NCI-H510A (cell line): Measurements from ENCODE around the gene PCED1A.

ENCODE experiments used
- DNase-seq: peaks from one replicate; lab custom pipeline; 2025; lab: John Stamatoyannopoulos, UW

Gene PCED1A

DNA sequence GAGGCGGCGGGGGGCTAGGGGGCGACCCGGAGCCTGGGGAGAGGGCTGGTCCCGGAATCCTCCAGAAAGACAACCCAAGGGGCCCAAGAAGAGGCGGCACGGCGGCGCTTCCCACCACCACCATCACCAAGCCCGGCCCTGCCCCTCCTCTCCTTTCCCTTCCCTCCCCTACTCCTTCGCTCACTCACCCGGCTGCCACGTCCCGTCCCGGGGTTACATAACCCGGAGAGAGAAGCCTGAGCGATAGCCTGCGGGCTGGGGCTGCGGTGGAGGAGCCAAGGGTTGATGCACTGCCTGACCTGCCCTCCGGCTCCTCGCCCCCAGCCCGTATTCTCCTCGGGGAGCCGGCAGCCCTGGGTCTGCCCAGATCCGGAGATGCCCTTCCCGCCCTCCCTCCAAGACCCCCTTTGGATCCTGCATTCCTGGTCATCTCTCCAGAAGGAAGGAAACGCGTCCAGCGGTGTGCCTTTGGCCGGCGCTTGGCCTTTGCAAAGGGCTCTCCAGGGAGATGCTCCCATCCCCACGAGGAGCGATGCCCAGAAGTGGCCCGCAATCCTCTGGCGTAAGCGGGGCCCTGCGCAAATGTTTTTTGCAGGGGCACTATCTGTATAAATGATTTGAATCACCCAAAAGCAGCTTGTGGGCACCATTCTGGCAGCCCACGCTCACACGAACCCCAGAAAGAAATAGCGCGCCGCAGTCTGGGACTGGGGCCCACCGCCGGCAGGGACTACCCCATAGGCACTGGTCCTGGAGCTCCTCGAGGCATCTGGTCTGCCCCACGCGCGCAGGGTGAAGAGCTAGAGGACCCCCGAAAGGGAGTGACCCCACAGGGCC, 35.4 kb downstream of the PCED1A start:
- DNase-seq: no peak

DNA sequence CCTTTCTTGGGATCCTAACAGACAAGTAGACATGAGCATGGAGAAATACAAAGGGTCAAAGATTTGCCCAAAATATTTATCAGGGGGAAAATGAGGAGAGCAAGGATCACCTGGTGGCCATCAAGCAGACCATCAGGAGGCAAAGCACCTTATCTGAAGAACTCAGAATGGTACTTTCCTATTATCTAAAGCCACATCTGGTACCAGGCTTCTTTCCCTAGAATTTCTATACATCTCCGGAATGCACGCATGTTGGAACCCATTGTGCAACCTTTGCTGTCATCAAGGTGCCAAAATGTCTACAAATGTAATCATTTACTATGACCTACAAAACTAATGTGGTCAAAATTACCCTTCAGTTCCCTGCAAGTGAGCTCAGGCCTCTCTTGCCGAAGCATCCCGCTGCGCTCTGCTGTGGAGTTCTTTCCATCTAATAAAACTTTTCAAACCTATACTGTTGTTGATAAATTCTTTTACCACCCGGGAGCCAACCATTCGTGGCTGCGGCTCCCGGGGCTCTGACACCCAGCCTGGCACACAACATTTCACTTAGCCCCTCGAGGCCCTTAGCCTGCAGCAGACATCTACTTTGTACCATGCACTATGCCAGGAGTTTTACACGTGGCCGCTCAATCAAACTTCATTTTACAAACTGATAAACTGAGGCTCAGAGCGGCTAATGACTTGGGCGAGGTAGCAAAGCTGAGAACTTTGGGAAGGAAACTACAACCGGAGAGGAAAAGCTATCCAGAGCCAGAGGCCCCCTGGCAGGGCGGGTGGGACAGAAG, 36.2 kb downstream of the PCED1A start:
- DNase-seq: no peak

DNA sequence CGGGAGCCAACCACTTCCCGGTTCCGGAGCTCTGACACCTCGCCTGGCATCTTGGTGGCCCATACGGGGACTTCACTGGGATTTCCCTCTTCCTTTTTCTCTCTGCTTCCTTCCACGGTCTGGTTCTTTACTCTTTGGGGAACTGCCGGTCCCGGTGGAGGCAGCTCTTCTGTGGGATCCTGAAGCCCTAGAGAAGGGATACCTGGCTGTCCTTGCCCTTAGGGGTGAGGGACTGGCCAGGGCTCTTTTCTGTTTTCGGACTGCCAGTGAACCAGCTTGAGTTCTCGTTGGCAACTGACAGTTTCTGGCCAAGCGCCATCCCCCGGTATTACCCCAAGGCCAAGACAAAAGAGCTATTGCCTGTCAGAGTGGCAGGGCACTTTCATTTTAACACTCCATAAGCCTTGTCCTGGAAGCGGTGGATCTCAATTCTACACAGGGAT, 39.1 kb downstream of the PCED1A start:
- no peak for DNase-seq

DNA sequence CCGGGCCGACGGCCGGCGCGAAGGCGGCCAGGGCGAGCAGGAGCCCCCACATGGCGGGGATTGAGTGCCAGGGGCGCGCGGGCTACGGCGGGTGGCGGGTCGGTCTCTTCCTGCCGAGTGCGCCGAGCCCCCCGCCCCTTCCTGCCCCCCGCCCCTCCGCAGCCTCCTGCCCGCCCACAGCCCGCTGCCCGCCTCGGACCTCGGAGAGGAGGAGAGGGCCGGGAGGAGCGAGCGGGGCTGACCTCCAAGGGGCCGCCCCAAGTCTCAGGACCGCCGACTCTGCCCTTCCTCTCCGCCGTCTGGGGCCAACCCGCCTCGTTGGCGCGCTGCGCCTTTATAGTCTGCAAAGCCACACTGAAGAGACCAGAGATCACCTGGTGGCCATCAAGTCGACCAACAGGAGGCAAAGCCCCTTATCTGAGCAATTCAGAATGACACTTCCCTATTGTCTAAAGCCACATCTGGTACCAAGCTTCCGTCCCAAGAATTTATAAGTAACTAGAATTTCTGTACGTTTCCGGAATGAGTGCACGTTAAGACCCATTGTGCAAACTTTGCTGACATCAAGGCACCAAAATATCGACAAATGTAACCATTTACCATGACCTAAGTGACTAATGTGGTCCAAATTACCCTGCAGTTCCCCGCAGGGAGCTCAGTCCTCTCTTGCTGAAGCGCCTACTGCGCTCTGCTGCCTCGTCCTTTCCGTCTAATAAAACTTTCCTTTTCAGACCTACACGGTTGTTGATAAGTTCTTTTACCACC, 39.8 kb downstream of the PCED1A start, which contains the start of gene CPXM1:
Gene CPXM1 (minus strand): TSS at position 107 of the 765 bp plus-strand sequence. CDS start 55 bp downstream, at position 52.
- peak; percentile 43 for DNase-seq

DNA sequence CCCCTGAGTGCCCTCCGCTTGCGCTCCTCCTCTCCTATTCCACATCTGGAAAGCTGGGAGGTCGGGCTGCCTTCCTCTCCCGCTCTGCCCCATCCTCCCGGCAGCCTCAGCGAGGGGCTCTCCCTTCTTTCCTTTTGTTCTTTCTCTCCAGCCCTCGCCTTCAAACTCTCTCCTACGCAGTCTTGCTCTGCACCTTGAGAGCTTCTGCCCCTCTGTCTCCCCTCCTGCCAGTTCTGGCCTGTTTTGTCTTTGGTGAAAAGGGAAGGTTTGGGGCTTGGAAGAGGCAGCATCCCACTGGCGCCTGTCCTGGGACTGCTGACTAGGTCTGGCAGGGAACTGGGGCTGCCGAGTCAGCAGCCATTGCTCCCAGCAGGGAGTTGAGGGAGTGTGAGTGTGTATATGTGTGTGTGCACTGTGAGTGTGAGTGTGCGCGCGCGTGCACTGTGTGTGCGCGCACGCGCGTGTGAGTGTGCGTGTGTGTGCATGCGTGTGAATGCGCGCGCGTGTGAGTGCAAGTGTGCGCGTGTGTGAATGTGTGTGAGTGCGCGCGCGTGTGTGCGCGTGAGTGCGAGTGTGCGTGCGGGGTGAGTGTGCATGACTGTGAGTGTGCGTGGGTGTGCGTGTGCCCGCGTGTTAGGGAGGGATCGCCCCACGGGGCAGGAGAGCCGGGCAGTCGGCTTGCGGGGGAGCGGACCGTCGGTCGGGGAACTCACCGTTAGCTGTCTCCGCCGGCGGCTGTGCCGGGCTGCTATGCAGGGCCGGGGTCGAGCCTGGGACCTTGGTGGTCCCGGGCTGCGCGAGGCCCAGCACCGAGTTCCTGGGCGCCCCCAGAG, 40.6 kb downstream of the PCED1A start:
- no peak for DNase-seq

DNA sequence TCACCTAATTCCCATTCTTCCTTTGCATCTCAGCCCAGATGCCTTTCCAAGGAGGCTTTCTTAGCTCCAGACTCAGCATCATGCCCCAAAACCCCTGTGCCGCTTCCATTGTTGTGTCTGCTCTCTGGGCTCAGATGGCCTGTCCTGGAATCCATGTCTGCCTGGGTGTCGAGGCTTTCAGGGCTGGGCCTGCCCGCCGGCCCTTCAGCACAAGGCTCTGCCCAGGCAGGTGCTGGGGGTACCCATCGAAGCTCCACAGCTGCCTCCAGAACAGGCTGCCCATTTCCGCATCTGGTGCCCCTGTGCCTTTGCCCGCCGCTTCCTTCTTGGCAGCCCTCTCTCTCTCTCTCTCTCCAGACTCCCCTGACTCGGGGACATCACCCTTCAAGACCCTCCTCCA, 41.2 kb downstream of the PCED1A start:
- no peak for DNase-seq

DNA sequence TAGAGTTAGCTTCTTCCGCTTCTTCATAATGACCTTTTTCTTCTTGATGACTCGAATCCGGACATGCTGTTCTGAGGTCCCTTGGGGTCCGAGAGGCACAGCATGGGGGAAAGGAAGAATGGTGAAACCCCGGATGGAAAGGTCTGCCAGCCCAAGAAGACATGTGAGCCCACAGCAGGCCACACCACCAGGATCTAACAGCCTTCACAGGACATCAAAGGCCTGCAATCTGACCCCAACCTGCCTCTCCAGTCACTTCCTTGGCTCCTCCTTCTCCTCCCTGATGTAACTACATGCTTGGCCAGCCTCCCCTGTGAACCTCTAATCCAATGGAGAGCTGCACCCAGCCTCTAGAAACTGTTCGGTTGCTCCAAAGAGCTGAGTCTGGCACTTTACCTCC, 41.6 kb downstream of the PCED1A start:
- no peak for DNase-seq

DNA sequence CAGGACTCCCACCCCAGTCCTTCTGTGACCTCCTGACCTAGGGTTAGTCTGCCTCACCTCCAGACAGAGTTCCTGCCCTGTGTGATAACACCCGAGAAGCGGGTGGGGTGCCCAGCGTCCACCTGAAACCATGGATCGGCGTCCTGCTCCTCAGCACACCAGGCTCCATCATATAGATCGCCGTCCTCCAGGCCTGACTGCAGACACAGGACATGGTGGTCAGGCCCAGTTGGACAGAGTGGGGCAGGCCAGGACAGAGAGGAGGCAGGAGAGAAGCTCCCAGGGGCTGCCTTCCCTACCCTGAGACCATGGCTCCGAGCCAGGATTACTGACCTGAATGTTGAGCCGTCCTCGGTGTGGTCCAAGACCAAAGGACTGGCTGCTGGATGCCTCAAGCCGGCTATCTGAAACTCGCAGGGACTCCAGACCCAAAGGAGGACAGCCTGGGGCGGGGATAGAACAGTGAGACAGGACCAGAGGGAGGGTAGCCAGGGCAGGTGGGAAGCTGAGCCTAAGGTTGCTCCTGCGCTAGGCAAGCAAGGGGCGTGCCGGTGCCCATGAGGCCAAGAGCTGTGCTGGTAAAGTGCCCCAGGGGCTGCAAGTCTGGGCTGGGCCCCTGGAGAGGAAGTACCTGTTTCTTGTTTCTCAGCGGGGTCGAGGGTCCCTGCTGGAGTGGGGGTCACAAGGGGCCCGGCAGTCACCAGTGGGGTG, 42.2 kb downstream of the PCED1A start:
- no peak for DNase-seq

DNA sequence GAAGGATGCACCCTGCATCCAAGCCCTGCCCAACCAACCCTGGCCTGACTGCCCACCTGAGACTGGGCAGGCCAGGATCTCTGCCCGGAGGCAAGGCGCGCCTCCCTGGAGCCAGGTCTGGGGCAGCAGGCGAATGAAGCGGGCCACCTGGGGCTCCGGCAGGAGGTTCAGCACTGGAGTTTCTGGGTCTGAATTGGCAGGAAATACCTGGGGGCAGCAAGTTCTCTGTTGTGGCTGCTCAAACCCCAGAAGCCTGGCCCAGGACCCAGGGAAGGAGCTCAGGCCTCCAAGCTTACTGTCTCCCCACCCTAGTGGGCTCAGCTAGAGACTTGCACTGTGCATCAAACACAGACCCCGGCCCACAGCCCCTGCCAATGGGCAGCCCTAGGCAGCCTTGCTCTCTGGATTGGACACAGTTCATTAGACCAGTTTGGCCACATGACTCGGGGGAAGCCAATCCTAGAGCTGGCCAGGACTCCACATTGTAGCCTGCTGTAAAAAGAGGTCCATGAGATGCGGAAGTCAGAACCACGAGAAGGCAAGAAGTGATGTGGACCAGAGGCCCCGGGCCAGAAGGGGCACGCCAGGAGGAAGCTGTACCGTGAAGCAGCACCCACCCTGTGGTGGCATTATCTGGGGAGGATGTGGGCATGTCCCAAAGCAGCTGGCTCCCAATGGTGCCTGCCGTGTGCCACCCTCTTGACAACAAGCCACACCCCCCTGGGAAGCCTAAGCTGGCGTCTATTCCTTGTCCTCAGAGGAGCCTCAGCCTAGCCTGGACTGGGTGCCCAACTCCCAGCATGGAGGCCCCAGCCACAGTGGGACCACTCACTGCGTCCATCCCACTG, 43.1 kb downstream of the PCED1A start:
- DNase-seq: no peak

DNA sequence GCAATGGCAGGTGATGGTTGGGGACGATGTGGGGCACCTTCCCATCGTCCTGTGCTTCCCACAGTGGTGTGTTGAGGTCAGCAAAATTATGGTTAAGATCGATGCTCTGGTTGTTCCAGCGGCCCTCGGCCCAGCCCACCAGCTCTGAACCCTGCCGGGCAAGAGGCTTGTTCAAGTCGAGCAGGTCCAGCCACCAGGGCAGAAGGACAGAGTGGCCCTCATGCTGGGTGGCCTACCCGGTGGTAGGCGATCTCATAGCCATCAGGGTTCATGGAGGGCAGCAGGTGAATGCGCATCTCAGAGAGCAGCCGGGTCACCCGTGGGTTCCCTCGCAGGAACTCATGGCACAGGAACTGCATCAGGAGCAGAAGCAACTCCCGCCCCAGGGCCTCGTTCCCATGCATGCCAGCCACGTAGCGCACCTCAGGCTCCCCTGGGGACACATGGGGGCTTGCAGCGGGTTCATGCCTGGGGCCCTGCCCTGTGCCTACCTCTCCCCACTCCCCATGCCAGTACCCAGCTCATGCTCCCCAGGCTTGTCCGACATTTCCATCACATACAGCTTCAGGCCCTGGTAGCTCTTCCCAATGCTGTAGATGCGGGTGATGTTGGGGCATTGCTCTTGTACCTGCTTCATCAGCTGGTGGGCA, 44.3 kb downstream of the PCED1A start:
- no peak for DNase-seq

DNA sequence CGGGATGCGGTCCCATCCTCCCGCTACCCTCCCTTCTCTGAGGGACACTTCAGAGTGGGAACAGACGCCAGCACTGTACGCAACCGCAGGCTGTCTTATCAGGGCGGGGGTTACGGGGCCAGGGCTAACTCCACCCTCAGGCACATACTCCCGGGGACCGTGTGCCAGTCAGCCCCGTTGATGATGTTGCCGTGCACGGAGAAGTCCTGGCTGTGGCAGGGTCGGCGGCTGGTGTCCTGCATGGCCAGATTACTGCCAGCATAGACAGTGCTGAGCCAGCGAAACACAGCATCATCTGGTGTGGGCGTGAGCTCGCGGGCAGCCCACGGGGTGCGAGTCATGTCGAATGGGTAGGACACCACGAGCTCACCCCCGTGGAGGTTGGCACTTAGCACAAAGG, 45.0 kb downstream of the PCED1A start:
- DNase-seq: no peak

DNA sequence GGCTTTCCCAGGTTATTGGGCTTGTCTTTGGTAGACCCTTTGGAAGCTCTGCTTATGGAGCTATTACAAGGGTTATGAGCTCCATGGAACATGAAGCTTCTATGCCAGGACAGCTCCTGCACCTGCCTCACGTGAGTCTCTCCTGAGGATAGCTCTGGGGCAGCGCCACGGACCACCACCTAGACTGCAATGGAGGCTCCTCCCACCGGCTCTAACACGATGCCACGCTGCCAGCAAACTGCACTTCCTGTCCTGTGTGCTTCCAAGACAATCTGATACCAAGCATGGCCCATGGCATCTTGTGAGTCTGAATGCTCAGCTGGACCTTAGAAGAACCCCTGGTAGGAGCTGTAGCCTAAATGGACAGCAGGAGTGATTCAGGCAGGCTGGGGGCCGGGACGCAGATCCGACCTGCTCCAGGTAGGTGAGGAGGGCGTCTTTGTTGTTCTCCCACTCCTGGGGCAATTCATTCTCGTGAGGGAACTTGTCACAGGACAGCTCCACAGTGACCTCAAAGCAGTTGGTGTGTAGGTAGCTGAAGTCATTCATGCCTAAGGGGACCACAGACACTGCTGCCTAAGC, 45.5 kb downstream of the PCED1A start:
- DNase-seq: no peak

DNA sequence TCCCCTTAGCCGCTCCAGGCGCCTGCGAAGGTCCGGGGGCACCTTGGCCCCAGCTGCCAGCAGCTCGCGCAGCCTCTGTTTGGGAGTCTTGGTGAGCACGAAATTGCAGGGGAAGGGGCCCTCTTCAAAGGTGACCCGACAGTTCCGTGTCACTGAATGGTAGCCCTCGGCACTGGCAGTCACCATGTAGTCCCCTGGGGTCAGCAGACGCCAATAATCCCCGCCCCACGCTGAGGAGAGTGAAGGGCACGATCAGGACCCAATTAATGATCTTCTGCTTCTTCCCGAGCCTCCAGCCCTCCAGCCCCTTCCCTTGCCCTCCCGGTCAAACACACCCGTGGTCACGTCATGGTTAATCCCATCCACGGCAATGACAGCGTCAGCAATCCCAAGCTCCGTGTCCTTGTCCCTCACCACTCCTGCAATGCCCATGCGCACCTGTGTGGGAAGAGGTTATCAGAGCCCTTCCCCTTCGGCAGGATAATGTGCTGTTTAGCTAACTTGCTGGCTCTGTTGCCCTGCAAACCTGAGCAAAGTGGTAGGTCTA, 46.2 kb downstream of the PCED1A start:
- no peak for DNase-seq

DNA sequence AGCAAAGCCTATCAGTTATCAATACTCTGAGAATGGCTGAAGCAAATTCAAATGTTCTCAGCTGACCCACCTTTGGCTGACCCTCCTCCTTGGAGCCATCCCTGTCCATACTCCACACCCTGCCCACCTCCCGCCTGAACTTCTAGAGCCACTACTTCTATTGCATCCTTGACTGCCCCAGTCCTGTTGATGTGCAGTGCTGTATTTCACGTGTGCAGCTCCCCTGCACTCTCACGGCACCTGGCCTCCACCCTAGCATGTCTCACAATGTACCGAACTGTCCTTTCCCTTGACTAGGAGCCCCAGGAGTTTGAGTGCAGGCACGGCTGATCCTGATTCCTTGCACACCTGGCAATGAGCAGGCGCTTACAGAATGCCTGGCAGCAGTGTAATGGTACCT, 47.0 kb downstream of the PCED1A start:
- DNase-seq: no peak
